ENCODE results near the gene SAMD4A. TPM values are rescaled to one million over a fixed set of nuclear protein-coding genes. Genes with fewer than 3 reads are reported as not detected.

Gene SAMD4A
- polyA plus RNA-seq, 3 donors, result 3.2 to 8.6 (median 4.2) TPM

- Histone ChIP-seq H3K27ac (ENCODE audit: low read depth in 1 of 2, low read length in 2 of 2) (no peak overlapping the region), H3K4me1 (ENCODE audit: control insufficient read depth in 1 of 2, insufficient read depth in 2 of 2, low read length in 2 of 2) (no peaks in the 10 kb centered on the region), H3K4me2 (replicated peaks; ENCODE audit: extremely low read depth, low read length, poor library complexity, severe bottlenecking) (no peak overlapping the region), H3K27me3 (ENCODE audit: control insufficient read depth in 2 of 2, insufficient read depth in 2 of 2, low read length in 2 of 2) (no peaks in the 10 kb centered on the region), H3K9ac (ENCODE audit: insufficient read depth, low read length, poor library complexity, severe bottlenecking) (no peak overlapping the region), H3K4me3 (replicated peaks in 1 of 3; ENCODE audit: low read depth in 2 of 3, low read length in 3 of 3) (no peak overlapping the region), H2AFZ (ENCODE audit: insufficient read depth, low read depth, low read length, poor library complexity, severe bottlenecking) (no peak overlapping the region), H3K9me3 (replicated peaks in 1 of 2; ENCODE audit: control insufficient read depth in 1 of 2, insufficient read depth in 1 of 2, low read length in 2 of 2) (no peaks in the 10 kb centered on the region), H3K79me2 (ENCODE audit: insufficient read depth, low read length) (no peaks in the 10 kb centered on the region), H4K20me1 (ENCODE audit: insufficient read depth, low read length) (no peaks in the 10 kb centered on the region), H3K36me3 (replicated peaks in 1 of 2; ENCODE audit: control insufficient read depth in 1 of 2, insufficient read depth in 2 of 2, low read length in 2 of 2) (no peaks in the 10 kb centered on the region)
- H3K36me3 Mint-ChIP-seq, result no peaks in the 10 kb centered on the region
- WGBS (ENCODE audit: insufficient coverage), result 100% methylated on average over 2 of the region's 3 CpGs
- peaks cover 1 to 6% (median 3%) of the 10 kb centered on the region in 3 donors for H3K27me3 Mint-ChIP-seq (ENCODE audit: low read depth in 3 of 3)
- intact Hi-C loops (cut with micrococcal nuclease), result no loop called here
- H3K4me1 Mint-ChIP-seq, result no peaks in the 10 kb centered on the region
- H3K9me3 Mint-ChIP-seq, result no peaks in the 10 kb centered on the region
- H3K4me3 Mint-ChIP-seq, result no peak overlapping the region
- no peak for DNase-seq
- no peak overlapping the region for H3K27ac Mint-ChIP-seq
- TF ChIP-seq CTCF (IDR thresholded peaks at IDR 0.05), result no peak
Observed at GRCh38 chr14:54547583-54547982, 19.3 kb upstream of the SAMD4A start.

GRCh38 chr14:54548491-54548890 lies 18.4 kb upstream of the SAMD4A start:
- intact Hi-C loops (cut with micrococcal nuclease), result no loop called here
- H3K4me1 Mint-ChIP-seq, result no peaks in the 10 kb centered on the region

More at GRCh38 chr14:54548491-54548890, 18.4 kb upstream of the SAMD4A start:
- no peak overlapping the region for H3K4me3 ChIP-seq (replicated peaks in 1 of 3; ENCODE audit: low read depth in 2 of 3, low read length in 3 of 3)
- no peak overlapping the region for H2AFZ ChIP-seq (ENCODE audit: insufficient read depth, low read depth, low read length, poor library complexity, severe bottlenecking)
- 93% methylated on average over 3 of the region's 5 CpGs for WGBS (ENCODE audit: insufficient coverage)
- no peak overlapping the region for H3K4me3 Mint-ChIP-seq
- H3K27me3 Mint-ChIP-seq (ENCODE audit: low read depth in 3 of 3), result peaks cover 1 to 6% (median 3%) of the 10 kb centered on the region in 3 donors
- H3K36me3 ChIP-seq (replicated peaks in 1 of 2; ENCODE audit: control insufficient read depth in 1 of 2, insufficient read depth in 2 of 2, low read length in 2 of 2), result no peaks in the 10 kb centered on the region
- H3K79me2 ChIP-seq (ENCODE audit: insufficient read depth, low read length), result no peaks in the 10 kb centered on the region
- no peaks in the 10 kb centered on the region for H3K4me1 ChIP-seq (ENCODE audit: control insufficient read depth in 1 of 2, insufficient read depth in 2 of 2, low read length in 2 of 2)
- no peak overlapping the region for H3K9ac ChIP-seq (ENCODE audit: insufficient read depth, low read length, poor library complexity, severe bottlenecking)
- TF ChIP-seq CTCF (IDR thresholded peaks at IDR 0.05), result no peak
- H4K20me1 ChIP-seq (ENCODE audit: insufficient read depth, low read length), result no peaks in the 10 kb centered on the region
- H3K9me3 Mint-ChIP-seq, result no peaks in the 10 kb centered on the region
- no peak overlapping the region for H3K4me2 ChIP-seq (replicated peaks; ENCODE audit: extremely low read depth, low read length, poor library complexity, severe bottlenecking)
- no peaks in the 10 kb centered on the region for H3K9me3 ChIP-seq (replicated peaks in 1 of 2; ENCODE audit: control insufficient read depth in 1 of 2, insufficient read depth in 1 of 2, low read length in 2 of 2)
- no peaks in the 10 kb centered on the region for H3K27me3 ChIP-seq (ENCODE audit: control insufficient read depth in 2 of 2, insufficient read depth in 2 of 2, low read length in 2 of 2)
- no peak overlapping the region for H3K27ac ChIP-seq (ENCODE audit: low read depth in 1 of 2, low read length in 2 of 2)
- H3K36me3 Mint-ChIP-seq, result no peaks in the 10 kb centered on the region
- no peak for DNase-seq
- no peak overlapping the region for H3K27ac Mint-ChIP-seq
